Neural crest cell (in vitro differentiated cells): ENCODE measurements around the gene MAP2K1. TPM values are rescaled to one million over a fixed set of nuclear protein-coding genes. Genes with fewer than 3 reads are reported as not detected.
A peak's percentile ranks its signal among the peaks of the same experiment; 100 is the strongest.

Source experiments
- DNase-seq: peaks from one replicate; pipeline ENCODE4 v3.0.0; 2021; ENCODE audit warnings: low read depth, mixed read lengths, low spot score
- H3K27ac Mint-ChIP-seq: one replicate; pipeline ENCODE4 v1.8.0; 2021; ENCODE audit warnings: mild to moderate bottlenecking, mixed read lengths; ENCODE audit not compliant: unreplicated experiment
- H3K27me3 Mint-ChIP-seq: 2 replicates; pipeline ENCODE4 v1.8.0; 2021; ENCODE audit warnings: low read depth, mild to moderate bottlenecking, mixed read lengths
- H3K36me3 Mint-ChIP-seq: 2 replicates; pipeline ENCODE4 v1.8.0; 2021; ENCODE audit warnings: low read depth, mild to moderate bottlenecking, mixed read lengths
- H3K4me1 Mint-ChIP-seq: 2 replicates; pipeline ENCODE4 v1.8.0; 2021; ENCODE audit warnings: mixed read lengths
- H3K4me3 Mint-ChIP-seq: one replicate; pipeline ENCODE4 v1.8.0; 2021; ENCODE audit warnings: mild to moderate bottlenecking, mixed read lengths
- H3K9me3 Mint-ChIP-seq: 2 replicates; pipeline ENCODE4 v1.8.0; 2021; ENCODE audit warnings: mixed read lengths
- CTCF ChIP-seq: fragments of 200-600 bp; sonication (generic); conservative IDR thresholded peaks from 2 replicates; pipeline ENCODE4 v1.5.0; 2021; ENCODE audit warnings: antibody characterized with exemption, mild to moderate bottlenecking
- total RNA-seq: library from RNA; stranded (reverse); gene quantifications from 2 replicates; pipeline ENCODE4 v1.2.1, GENCODE V29; 2021

MAP2K1 gene
- total RNA-seq, 1 donor from 2014 or later: 43.3 TPM

DNA sequence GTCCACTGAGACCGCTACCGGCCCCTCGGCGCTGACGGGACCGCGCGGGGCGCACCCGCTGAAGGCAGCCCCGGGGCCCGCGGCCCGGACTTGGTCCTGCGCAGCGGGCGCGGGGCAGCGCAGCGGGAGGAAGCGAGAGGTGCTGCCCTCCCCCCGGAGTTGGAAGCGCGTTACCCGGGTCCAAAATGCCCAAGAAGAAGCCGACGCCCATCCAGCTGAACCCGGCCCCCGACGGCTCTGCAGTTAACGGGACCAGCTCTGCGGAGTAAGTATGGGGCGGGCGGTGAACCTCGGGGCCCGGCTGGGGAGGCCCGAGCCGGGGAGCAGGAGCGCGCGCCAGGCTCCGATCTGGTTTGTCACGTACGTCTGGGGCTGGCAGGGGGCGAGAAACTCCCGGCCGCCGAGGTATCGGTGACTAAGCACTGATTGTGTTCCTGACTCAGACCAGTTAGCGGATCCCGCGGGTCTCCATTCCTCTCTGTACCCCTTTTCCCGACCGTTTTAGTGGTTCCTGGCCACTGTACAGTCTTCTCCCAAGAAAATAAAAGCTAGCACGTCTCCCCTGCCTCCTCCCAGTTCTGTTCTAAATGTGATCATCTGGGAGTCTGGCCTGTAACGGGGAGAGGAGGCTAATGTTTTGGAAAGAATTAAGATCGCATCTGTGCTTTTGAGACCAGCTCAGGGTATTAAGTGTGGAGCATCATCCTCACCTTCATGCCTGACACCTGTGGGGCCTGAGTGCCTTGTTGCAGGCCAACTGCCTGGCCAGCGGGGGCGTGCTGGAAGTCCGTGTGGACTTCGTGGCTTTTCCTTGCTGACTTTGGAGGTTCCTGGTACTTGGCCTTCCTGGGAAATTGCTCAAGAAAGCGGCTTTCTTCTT, 691 bp downstream of the MAP2K1 start:
- Mint-ChIP-seq H3K9me3 (no peaks in the 10 kb centered on the region), H3K27me3 (no peaks in the 10 kb centered on the region), H3K4me1 (peaks cover 38% of the 10 kb centered on the region), H3K4me3 (peak overlapping the region; percentile 94), H3K36me3 (peaks cover 5% of the 10 kb centered on the region), H3K27ac (peak overlapping the region; percentile 70)
- peak; percentile 44 for TF ChIP-seq CTCF
- peak; percentile 33 for DNase-seq

GRCh38 chr15:66388043-66388363, 1.3 kb downstream of the MAP2K1 start:
- peaks cover 5% of the 10 kb centered on the region for H3K36me3 Mint-ChIP-seq
- peak overlapping the region; percentile 94 for H3K4me3 Mint-ChIP-seq
- H3K9me3 Mint-ChIP-seq: no peaks in the 10 kb centered on the region
- no peak for DNase-seq
- H3K27ac Mint-ChIP-seq: no peak overlapping the region
- TF ChIP-seq CTCF: peak; percentile 5
- peaks cover 38% of the 10 kb centered on the region for H3K4me1 Mint-ChIP-seq
- H3K27me3 Mint-ChIP-seq: no peaks in the 10 kb centered on the region

DNA sequence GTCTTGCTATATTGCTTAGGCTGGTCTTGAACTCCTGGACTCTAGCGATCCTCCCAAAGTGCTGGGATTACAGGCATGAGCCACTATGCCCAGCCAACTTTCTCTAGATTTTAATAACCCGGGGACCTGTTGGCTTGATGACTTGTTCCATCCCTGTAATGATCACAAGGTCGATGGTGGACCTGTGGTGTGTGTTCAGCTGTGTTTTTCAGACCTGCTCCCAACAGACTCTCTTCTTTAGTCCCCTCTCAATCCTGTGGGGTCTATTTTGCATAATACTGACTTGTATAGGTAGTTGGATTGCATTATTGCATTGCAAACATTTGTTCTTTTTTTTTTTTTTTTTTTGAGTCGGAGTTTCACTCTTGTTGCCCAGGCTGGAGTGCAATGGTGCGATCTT, 1.9 kb downstream of the MAP2K1 start:
- Mint-ChIP-seq H3K4me3 (peak overlapping the region; percentile 94), H3K27ac (no peak overlapping the region)
- TF ChIP-seq CTCF: no peak

GRCh38 chr15:66389098-66389858, 2.6 kb downstream of the MAP2K1 start:
- Mint-ChIP-seq H3K9me3 (no peaks in the 10 kb centered on the region), H3K36me3 (peaks cover 5% of the 10 kb centered on the region), H3K27ac (no peak overlapping the region), H3K27me3 (no peaks in the 10 kb centered on the region), H3K4me3 (peak overlapping the region; percentile 94), H3K4me1 (peaks cover 44% of the 10 kb centered on the region)
- no peak for TF ChIP-seq CTCF
- no peak for DNase-seq

More for the DNA sequence above, 1.9 kb downstream of the MAP2K1 start:
- no peaks in the 10 kb centered on the region for H3K9me3 Mint-ChIP-seq
- H3K4me1 Mint-ChIP-seq: peaks cover 40% of the 10 kb centered on the region
- H3K27me3 Mint-ChIP-seq: no peaks in the 10 kb centered on the region
- peaks cover 5% of the 10 kb centered on the region for H3K36me3 Mint-ChIP-seq
- DNase-seq: no peak

DNA sequence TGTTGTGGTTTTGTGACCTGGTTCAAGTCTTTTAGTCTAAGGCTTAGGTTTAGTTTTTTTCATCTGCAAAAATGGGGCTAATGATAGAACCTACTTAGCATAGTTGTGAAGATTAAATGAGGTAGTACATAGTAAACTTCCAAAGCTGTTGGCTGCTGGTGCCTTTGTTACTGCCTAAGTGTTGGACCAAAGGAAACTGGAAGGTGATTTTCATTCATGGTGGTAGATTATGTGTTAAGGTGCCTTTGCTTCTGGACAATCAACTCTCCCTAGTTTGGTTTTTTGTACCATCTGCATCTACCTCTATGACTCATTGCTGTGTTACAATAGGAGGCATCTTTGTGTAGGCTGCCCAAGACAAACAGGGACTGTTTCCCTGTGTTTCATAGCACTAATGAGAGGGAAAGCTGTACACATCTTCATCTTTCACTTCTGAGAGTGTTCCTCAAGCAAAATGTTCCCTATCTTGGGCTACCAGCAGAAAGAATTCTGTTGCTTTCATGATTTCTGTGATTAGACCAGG, 3.2 kb downstream of the MAP2K1 start:
- Mint-ChIP-seq H3K27ac (no peak overlapping the region), H3K27me3 (no peaks in the 10 kb centered on the region), H3K9me3 (no peaks in the 10 kb centered on the region), H3K4me1 (peaks cover 44% of the 10 kb centered on the region), H3K36me3 (peaks cover 5% of the 10 kb centered on the region), H3K4me3 (peak overlapping the region; percentile 62)
- no peak for DNase-seq
- no peak for TF ChIP-seq CTCF
